H1 (cell line): ENCODE measurements around the gene DSCAM. TPM values are rescaled to one million over a fixed set of nuclear protein-coding genes. Genes with fewer than 3 reads are reported as not detected.

Experiments
- CTCF ChIA-PET: fragments of 300-600 bp; sonication (Branson Sonifier 250); formaldehyde crosslinking; loops from one replicate; lab custom pipeline; 2021; ENCODE audit not compliant: partially characterized antibody; lab: Charles Lee
- POLR2A ChIA-PET: fragments of 300-600 bp; sonication (Branson Sonifier 250); formaldehyde crosslinking; loops from one replicate; lab custom pipeline; 2021; ENCODE audit warnings: inconsistent platforms; ENCODE audit not compliant: partially characterized antibody; lab: Charles Lee
- DNase-seq, 2 experiments: peaks; one replicate each; pipeline versions ENCODE4 v3.0.0 to v3.0.0-alpha.2; 2010 to 2022; ENCODE audit warnings: low spot score in 2 of 2, low read depth in 1 of 2, mixed read lengths in 1 of 2
- FAIRE-seq: peaks from 2 replicates; lab custom pipeline; 2011; peaks lifted over from hg19 to GRCh38; lab: Jason Lieb, UNC
- H2AFZ ChIP-seq: 2 replicates; pipeline ENCODE4 v1.8.1; 2012; ENCODE audit warnings: low read length, inconsistent platforms
- H2AK5ac ChIP-seq: 2 replicates; pipeline ENCODE4 v1.6.1; 2013; ENCODE audit warnings: low read depth, low read length
- H2BK120ac ChIP-seq: replicated peaks from 2 replicates; pipeline ENCODE3; 2013; ENCODE audit warnings: low read depth, low read length, inconsistent platforms
- H2BK12ac ChIP-seq: 2 replicates; pipeline ENCODE4 v1.6.1; 2013; ENCODE audit warnings: low read depth, low read length
- H2BK15ac ChIP-seq: 2 replicates; pipeline ENCODE4 v1.6.1; 2013; ENCODE audit warnings: low read length
- H2BK20ac ChIP-seq: 2 replicates; pipeline ENCODE4 v1.6.1; 2013; ENCODE audit warnings: low read length
- H2BK5ac ChIP-seq: 2 replicates; pipeline ENCODE4 v1.6.1; 2013; ENCODE audit warnings: low read depth, low read length
- H3K14ac ChIP-seq: 2 replicates; pipeline ENCODE4 v1.6.1; 2013; ENCODE audit warnings: inconsistent platforms; ENCODE audit not compliant: insufficient read length
- H3K18ac ChIP-seq: 2 replicates; pipeline ENCODE4 v1.6.1; 2013; ENCODE audit warnings: low read length; ENCODE audit errors: extremely low read depth
- H3K23ac ChIP-seq: 2 replicates; pipeline ENCODE4 v1.6.1; 2013; ENCODE audit warnings: inconsistent platforms; ENCODE audit not compliant: insufficient read length
- H3K23me2 ChIP-seq: 2 replicates; pipeline ENCODE4 v1.6.1; 2013; ENCODE audit warnings: low read depth, low read length
- H3K27ac ChIP-seq: 2 replicates; pipeline ENCODE4 v1.6.1; 2011; ENCODE audit warnings: low read depth, low read length, inconsistent platforms
- H3K27me3 ChIP-seq, 4 experiments: replicated peaks in 1 of 4; 1 replicate in 1 of 4; 2 replicates in 3 of 4; pipeline versions ENCODE4 v1.6.1 to v1.8.1; 2011 to 2013; ENCODE audit warnings: low read length in 3 of 4, mild to moderate bottlenecking in 3 of 4, inconsistent platforms in 2 of 4, mixed read lengths in 2 of 4, moderate library complexity in 1 of 4; ENCODE audit not compliant: control insufficient read depth in 3 of 4, insufficient read depth in 3 of 4; ENCODE audit errors: extremely low read depth in 1 of 4
- H3K36me3 ChIP-seq, 4 experiments: 2 replicates each; pipeline versions ENCODE4 v1.6.1 to v1.8.1; 2011 to 2013; ENCODE audit warnings: mild to moderate bottlenecking in 4 of 4, low read length in 3 of 4, moderate library complexity in 2 of 4, control low read depth in 1 of 4, inconsistent platforms in 1 of 4; ENCODE audit not compliant: insufficient read depth in 4 of 4, control insufficient read depth in 2 of 4
- H3K4ac ChIP-seq: replicated peaks from 2 replicates; pipeline ENCODE3; 2013; ENCODE audit warnings: low read length, low read depth, mixed read lengths, inconsistent platforms; ENCODE audit not compliant: insufficient read length
- H3K4me1 ChIP-seq, 4 experiments: replicated peaks in 1 of 4; 1 replicate in 1 of 4; 2 replicates in 3 of 4; pipeline versions ENCODE4 v1.6.1 to v1.8.1; 2011 to 2013; ENCODE audit warnings: low read length in 3 of 4, inconsistent platforms in 2 of 4, mixed read lengths in 1 of 4; ENCODE audit not compliant: insufficient read depth in 4 of 4, control insufficient read depth in 3 of 4
- H3K4me2 ChIP-seq, 2 experiments: 2 replicates each; pipeline versions ENCODE4 v1.6.1 to v1.8.1; 2011 to 2013; ENCODE audit warnings: low read depth in 2 of 2, low read length in 2 of 2, control low read depth in 1 of 2, inconsistent platforms in 1 of 2, mild to moderate bottlenecking in 1 of 2; ENCODE audit not compliant: insufficient read depth in 1 of 2
- H3K4me3 ChIP-seq, 4 experiments: fragments of 200-600, 300-600 bp in 1 of 4; sonication (generic), shearing (Covaris generic), sonication (Bioruptor Twin) in 1 of 4; 2 replicates each; pipeline versions ENCODE4 v1.5.1 to v1.8.1; 2011 to 2016; ENCODE audit warnings: low read length in 4 of 4, low read depth in 3 of 4, control low read depth in 2 of 4, inconsistent platforms in 2 of 4, mild to moderate bottlenecking in 2 of 4, mixed read lengths in 1 of 4, moderate library complexity in 1 of 4; ENCODE audit not compliant: insufficient read depth in 2 of 4; ENCODE audit errors: extremely low read depth in 1 of 4
- H3K56ac ChIP-seq: replicated peaks from 2 replicates; pipeline ENCODE3; 2013; ENCODE audit warnings: low read depth, mild to moderate bottlenecking, mixed read lengths, low read length, inconsistent platforms; ENCODE audit not compliant: insufficient read length
- H3K79me1 ChIP-seq: 2 replicates; pipeline ENCODE4 v1.6.1; 2013; ENCODE audit warnings: low read depth, low read length, control low read depth
- H3K79me2 ChIP-seq, 2 experiments: 2 replicates each; pipeline versions ENCODE4 v1.6.1 to v1.8.1; 2012 to 2013; ENCODE audit warnings: low read length in 2 of 2, mild to moderate bottlenecking in 2 of 2, inconsistent platforms in 1 of 2; ENCODE audit not compliant: insufficient read depth in 2 of 2, control insufficient read depth in 1 of 2
- H3K9ac ChIP-seq, 4 experiments: replicated peaks in 1 of 4; 1 replicate in 1 of 4; 2 replicates in 3 of 4; pipeline versions ENCODE4 v1.6.1 to v1.8.1; 2011 to 2013; ENCODE audit warnings: low read depth in 3 of 4, low read length in 3 of 4, control low read depth in 2 of 4, mild to moderate bottlenecking in 2 of 4, moderate library complexity in 2 of 4, inconsistent platforms in 1 of 4; ENCODE audit errors: extremely low read depth in 1 of 4
- H3K9me3 ChIP-seq, 2 experiments: 2 replicates each; pipeline versions ENCODE4 v1.6.1 to v1.8.1; 2012 to 2013; ENCODE audit warnings: mild to moderate bottlenecking in 2 of 2, moderate library complexity in 2 of 2, control low read depth in 1 of 2, inconsistent platforms in 1 of 2, low read depth in 1 of 2, low read length in 1 of 2, mixed read lengths in 1 of 2; ENCODE audit not compliant: insufficient read depth in 2 of 2
- H4K20me1 ChIP-seq, 2 experiments: replicated peaks in 1 of 2; 2 replicates each; pipeline versions ENCODE3 to v1.8.1; 2011 to 2013; ENCODE audit warnings: inconsistent platforms in 2 of 2, low read length in 2 of 2, mild to moderate bottlenecking in 1 of 2; ENCODE audit not compliant: insufficient read depth in 2 of 2, control insufficient read depth in 1 of 2
- H4K5ac ChIP-seq: 2 replicates; pipeline ENCODE4 v1.6.1; 2013; ENCODE audit warnings: low read length, low read depth, mixed read lengths, inconsistent platforms; ENCODE audit not compliant: insufficient read length
- H4K8ac ChIP-seq: 2 replicates; pipeline ENCODE4 v1.8.0; 2013; ENCODE audit warnings: mild to moderate bottlenecking, moderate library complexity, low read length, inconsistent platforms; ENCODE audit not compliant: insufficient read depth; ENCODE audit errors: extremely low read depth
- H4K91ac ChIP-seq: replicated peaks from 2 replicates; pipeline ENCODE3; 2013; ENCODE audit warnings: low read length, mixed read lengths, inconsistent platforms; ENCODE audit not compliant: insufficient read length
- CTBP2 ChIP-seq: IDR thresholded peaks from 2 replicates; pipeline ENCODE4 v1.7.0; 2011; ENCODE audit warnings: borderline replicate concordance, mild to moderate bottlenecking, moderate library complexity, mixed read lengths, low read length; ENCODE audit not compliant: insufficient read depth, insufficient read length
- SIN3A ChIP-seq, 2 experiments: IDR thresholded peaks in 1 of 2; conservative IDR thresholded peaks in 1 of 2; 2 replicates each; pipeline ENCODE4 v1.6.1; 2011 to 2012; ENCODE audit warnings: low read length in 2 of 2, improper control_type of control experiment in 1 of 2, low read depth in 1 of 2, mild to moderate bottlenecking in 1 of 2
- SUZ12 ChIP-seq: fragments of 200-600 bp; sonication (generic); IDR thresholded peaks from 2 replicates; pipeline ENCODE4 v1.6.1; 2012; ENCODE audit warnings: mild to moderate bottlenecking, inconsistent platforms, low read length, moderate library complexity, mixed read lengths
- WGBS, 2 experiments: shearing (Covaris generic) in 1 of 2; methylation state at CpG; one replicate each; pipeline versions ENCODE4 v1.1.6 to v1.1.7; 2013 to 2015; ENCODE audit warnings: low lambda C conversion rate in 2 of 2, mixed read lengths in 2 of 2, inconsistent platforms in 1 of 2, low coverage in 1 of 2, missing lambda C conversion rate in 1 of 2; ENCODE audit not compliant: insufficient replicate concordance in 2 of 2, insufficient coverage in 1 of 2, insufficient read length in 1 of 2; ENCODE audit errors: extremely low coverage in 1 of 2, missing lambda C conversion rate in 1 of 2; 5-methylcytosine and 5-hydroxymethylcytosine counted together
- polyA plus RNA-seq, 7 experiments: library from polyadenylated mRNA; depleted of rRNA in 3 of 7; stranded (reverse) in 5 of 7; unstranded in 2 of 7; fragments of >200 nt in 5 of 7; fragments of 200-250 nt in 2 of 7; gene quantifications; 1 replicate in 5 of 7; 2 replicates in 1 of 7; 4 replicates in 1 of 7; pipeline versions ENCODE4 v1.2.1 to v1.2.3, GENCODE V29; 2011 to 2013; ENCODE audit warnings: missing spikeins in 2 of 7, mixed read lengths in 2 of 7
- total RNA-seq: library from RNA; stranded (reverse); fragmentation: NEBNext Ultra II Directional; extraction: Animal tissue kit (Norgen Biotek cat#: 25700); gene quantifications from 2 replicates; pipeline ENCODE4 v1.2.1, GENCODE V29; 2021

The DSCAM gene
- total and polyA plus RNA-seq, 2 of the 8 experiments (the other 6 are each of a cell fraction or from before 2014, with no cell fraction given) = 0.02 to 0.15 TPM

- H3K23me2 ChIP-seq = no peaks in the 10 kb centered on the region
- H3K18ac ChIP-seq = no peak overlapping the region
- H3K14ac ChIP-seq = no peak overlapping the region
- H3K4me3 ChIP-seq = no peak overlapping the region
- H3K4me1 ChIP-seq = peaks cover 0 to 3% (median 0%) of the 10 kb centered on the region in 4 experiments; a peak in 3 of 7 replicates
- H4K8ac ChIP-seq = no peak overlapping the region
- no peak for TF ChIP-seq SUZ12
- no peak for TF ChIP-seq CTBP2
- no peak for TF ChIP-seq SIN3A (conservative IDR thresholded peaks at IDR 0.05 in 1 of 2, IDR thresholded peaks at IDR 0.05 in 1 of 2; ENCODE audit: low read depth in 1 of 2, low read length in 2 of 2)
- no peaks in the 10 kb centered on the region for H3K79me2 ChIP-seq
- H3K23ac ChIP-seq = no peak overlapping the region
- H2AFZ ChIP-seq = no peak overlapping the region
- H2BK120ac ChIP-seq = no peak overlapping the region
- ChIA-PET CTCF (interaction anchor here (0.6 kb wide), 1 partner anchor 305 kb away, joined by 3 read pairs; no protein-coding TSS in a partner anchor), POLR2A (no interaction called here)
- WGBS, 2 experiments = 92% methylated on average over 1 of the region's 1 CpG; no CpG with 5 or more reads in 1 of the 2 experiments
- FAIRE-seq (no peak), DNase-seq (no peak)
- no peak overlapping the region for H3K4ac ChIP-seq
- no peaks in the 10 kb centered on the region for H4K20me1 ChIP-seq
- H3K79me1 ChIP-seq = no peaks in the 10 kb centered on the region
- H3K9ac ChIP-seq = no peak overlapping the region
- no peak overlapping the region for H4K5ac ChIP-seq
- H3K56ac ChIP-seq = no peak overlapping the region
- H3K27ac ChIP-seq = no peak overlapping the region
- no peak overlapping the region for H2AK5ac ChIP-seq
- H2BK20ac ChIP-seq = no peak overlapping the region
- H3K27me3 ChIP-seq = no peaks in the 10 kb centered on the region
- no peak overlapping the region for H2BK15ac ChIP-seq
- no peaks in the 10 kb centered on the region for H3K9me3 ChIP-seq
- H3K4me2 ChIP-seq = no peak overlapping the region
- no peak overlapping the region for H2BK12ac ChIP-seq
- no peak overlapping the region for H2BK5ac ChIP-seq
- no peak overlapping the region for H4K91ac ChIP-seq
- H3K36me3 ChIP-seq = no peaks in the 10 kb centered on the region
These were observed 77.7 kb downstream of the DSCAM start for GRCh38 chr21:40769231-40769630.
